ENCODE measurements around the gene CYTH1. TPM values are rescaled to one million over a fixed set of nuclear protein-coding genes. Genes with fewer than 3 reads are reported as not detected.
A peak's percentile ranks its signal among the peaks of the same experiment; 100 is the strongest.

The CYTH1 gene
- polyA plus RNA-seq, 2 of the 4 experiments (the other 2 are of a cell fraction), result 38.5 to 46.2 TPM

DNA sequence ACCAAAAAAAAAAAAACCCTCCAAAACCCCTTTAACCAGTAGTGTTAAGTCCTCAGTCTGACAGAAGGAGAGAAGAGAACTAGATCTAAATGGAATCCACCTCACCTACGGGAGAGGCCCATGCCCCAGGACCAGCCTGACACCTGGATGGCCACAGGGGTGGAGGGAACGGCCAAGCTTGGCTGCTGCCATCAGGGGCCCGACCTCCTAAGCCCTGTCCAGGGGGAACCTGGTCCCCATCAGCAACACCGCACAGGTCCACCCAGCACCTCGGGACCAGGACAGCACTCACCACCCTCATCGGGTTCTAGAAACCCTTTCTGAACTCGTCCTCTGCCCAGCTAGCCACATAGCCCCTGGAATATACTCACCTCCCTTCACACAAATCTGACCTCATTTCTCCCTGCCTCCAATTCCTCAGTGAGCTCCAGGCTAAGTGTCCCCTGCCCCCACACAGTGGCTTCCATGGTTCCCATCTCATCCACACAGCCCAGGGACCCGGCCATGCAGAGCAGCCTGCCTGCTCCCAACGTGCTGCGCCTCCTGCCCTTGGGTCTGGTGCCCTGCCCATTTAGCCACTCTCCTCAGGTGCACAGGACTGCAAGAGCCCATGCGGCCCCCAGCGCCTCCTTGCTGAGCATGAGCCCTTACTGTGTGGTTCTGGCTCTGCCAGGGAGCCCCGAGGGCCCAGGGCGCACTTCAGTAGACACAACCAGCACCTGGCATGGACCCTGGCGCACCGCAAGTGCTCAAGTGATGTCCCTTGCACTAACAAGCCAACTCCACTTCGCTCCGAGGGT, 18.3 kb upstream of the CYTH1 start:
- CTCF ChIA-PET, result interaction anchor here (0.9 to 4.2 kb wide), 7 partner anchors 11 to 379 kb away, joined by 3 to 49 read pairs (median 5); no protein-coding TSS in a partner anchor
- no peaks in the 10 kb centered on the region for H3K4me1 ChIP-seq
- ATAC-seq (peak in 1 of 2 experiments; percentile 8; a peak in 3 of 6 replicates), FAIRE-seq (no peak), DNase-seq (ENCODE audit: low read depth in 1 of 2, low spot score in 1 of 2) (no peak)
- H3K9me3 ChIP-seq, result no peaks in the 10 kb centered on the region
- H3K27ac ChIP-seq, result no peak overlapping the region
- 91% methylated on average over 18 of the region's 18 CpGs for WGBS (ENCODE audit: missing lambda C conversion rate)
- TF ChIP-seq, protein P1, sequence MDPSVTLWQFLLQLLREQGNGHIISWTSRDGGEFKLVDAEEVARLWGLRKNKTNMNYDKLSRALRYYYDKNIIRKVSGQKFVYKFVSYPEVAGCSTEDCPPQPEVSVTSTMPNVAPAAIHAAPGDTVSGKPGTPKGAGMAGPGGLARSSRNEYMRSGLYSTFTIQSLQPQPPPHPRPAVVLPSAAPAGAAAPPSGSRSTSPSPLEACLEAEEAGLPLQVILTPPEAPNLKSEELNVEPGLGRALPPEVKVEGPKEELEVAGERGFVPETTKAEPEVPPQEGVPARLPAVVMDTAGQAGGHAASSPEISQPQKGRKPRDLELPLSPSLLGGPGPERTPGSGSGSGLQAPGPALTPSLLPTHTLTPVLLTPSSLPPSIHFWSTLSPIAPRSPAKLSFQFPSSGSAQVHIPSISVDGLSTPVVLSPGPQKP (IDR thresholded peaks at IDR 0.05; ENCODE audit: low read depth, low read length), result no peak
- TF ChIP-seq SREBF2 (IDR thresholded peaks at IDR 0.05) (no peak), FOSB (CRISPR knock-in tag; IDR thresholded peaks at IDR 0.05) (no peak), ATOH8 (CRISPR knock-in tag; IDR thresholded peaks at IDR 0.05; ENCODE audit: low read depth) (no peak), HOXA7 (CRISPR knock-in tag; IDR thresholded peaks at IDR 0.05) (no peak), FOSL2 (IDR thresholded peaks at IDR 0.05) (no peak), FOSL2 (CRISPR knock-in tag; IDR thresholded peaks at IDR 0.05) (no peak), ZFP36 (IDR thresholded peaks at IDR 0.05; ENCODE audit: borderline replicate concordance, partially characterized antibody) (no peak), HEYL (CRISPR knock-in tag; IDR thresholded peaks at IDR 0.05) (no peak), TFCP2L1 (CRISPR knock-in tag; IDR thresholded peaks at IDR 0.05) (no peak), EHF (CRISPR knock-in tag; IDR thresholded peaks at IDR 0.05) (no peak), PBX3 (IDR thresholded peaks at IDR 0.05) (no peak), EHMT2 (IDR thresholded peaks at IDR 0.05; ENCODE audit: low read depth) (no peak), TP53 (CRISPR knock-in tag; IDR thresholded peaks at IDR 0.05) (no peak), KDM1A (IDR thresholded peaks at IDR 0.05; ENCODE audit: low read depth) (no peak), NPAS2 (CRISPR knock-in tag; IDR thresholded peaks at IDR 0.05; ENCODE audit: borderline replicate concordance) (no peak), RCOR1 (IDR thresholded peaks at IDR 0.05; ENCODE audit: low read depth, low read length) (no peak)
- TF ChIP-seq, protein P2, sequence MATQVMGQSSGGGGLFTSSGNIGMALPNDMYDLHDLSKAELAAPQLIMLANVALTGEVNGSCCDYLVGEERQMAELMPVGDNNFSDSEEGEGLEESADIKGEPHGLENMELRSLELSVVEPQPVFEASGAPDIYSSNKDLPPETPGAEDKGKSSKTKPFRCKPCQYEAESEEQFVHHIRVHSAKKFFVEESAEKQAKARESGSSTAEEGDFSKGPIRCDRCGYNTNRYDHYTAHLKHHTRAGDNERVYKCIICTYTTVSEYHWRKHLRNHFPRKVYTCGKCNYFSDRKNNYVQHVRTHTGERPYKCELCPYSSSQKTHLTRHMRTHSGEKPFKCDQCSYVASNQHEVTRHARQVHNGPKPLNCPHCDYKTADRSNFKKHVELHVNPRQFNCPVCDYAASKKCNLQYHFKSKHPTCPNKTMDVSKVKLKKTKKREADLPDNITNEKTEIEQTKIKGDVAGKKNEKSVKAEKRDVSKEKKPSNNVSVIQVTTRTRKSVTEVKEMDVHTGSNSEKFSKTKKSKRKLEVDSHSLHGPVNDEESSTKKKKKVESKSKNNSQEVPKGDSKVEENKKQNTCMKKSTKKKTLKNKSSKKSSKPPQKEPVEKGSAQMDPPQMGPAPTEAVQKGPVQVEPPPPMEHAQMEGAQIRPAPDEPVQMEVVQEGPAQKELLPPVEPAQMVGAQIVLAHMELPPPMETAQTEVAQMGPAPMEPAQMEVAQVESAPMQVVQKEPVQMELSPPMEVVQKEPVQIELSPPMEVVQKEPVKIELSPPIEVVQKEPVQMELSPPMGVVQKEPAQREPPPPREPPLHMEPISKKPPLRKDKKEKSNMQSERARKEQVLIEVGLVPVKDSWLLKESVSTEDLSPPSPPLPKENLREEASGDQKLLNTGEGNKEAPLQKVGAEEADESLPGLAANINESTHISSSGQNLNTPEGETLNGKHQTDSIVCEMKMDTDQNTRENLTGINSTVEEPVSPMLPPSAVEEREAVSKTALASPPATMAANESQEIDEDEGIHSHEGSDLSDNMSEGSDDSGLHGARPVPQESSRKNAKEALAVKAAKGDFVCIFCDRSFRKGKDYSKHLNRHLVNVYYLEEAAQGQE (IDR thresholded peaks at IDR 0.05), result no peak
- H3K4me2 ChIP-seq, result no peak overlapping the region
- POLR2A ChIA-PET, result no interaction called here
- H3K4me3 ChIP-seq, result no peak overlapping the region
